C4-2B (cell line): ENCODE results near the gene IRAG1.

ENCODE experiments used
- ZFX ChIP-seq: fragments of 450-650 bp; IDR thresholded peaks from 2 replicates; pipeline ENCODE4 v1.6.1; 2017
- TF ChIP-seq, protein P1 (sequence below): fragments of 450-650 bp; conservative IDR thresholded peaks from 2 replicates; pipeline ENCODE4 v1.5.1; 2017; ENCODE audit warnings: mild to moderate bottlenecking

DNA sequence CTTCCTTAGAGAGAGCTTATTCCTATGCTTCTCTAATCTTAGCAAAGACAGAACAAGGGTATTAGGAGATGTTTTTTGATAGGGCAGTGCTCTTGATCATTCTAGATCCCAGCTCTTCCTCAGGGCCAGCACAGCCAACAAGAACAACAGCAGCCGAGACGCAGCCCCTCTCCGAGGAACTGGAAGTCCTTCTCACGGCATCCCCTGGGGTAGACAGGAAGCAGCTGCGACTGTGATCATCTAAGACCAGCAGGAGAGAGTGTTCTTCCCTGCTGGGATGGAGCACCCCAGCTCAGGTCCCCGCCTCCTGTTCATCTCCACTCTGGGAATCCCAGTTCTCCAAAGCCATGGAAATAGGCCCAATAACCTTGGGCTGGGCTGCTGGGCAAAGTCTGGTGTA is 29.6 kb downstream of the IRAG1 start:
- TF ChIP-seq, protein P1, sequence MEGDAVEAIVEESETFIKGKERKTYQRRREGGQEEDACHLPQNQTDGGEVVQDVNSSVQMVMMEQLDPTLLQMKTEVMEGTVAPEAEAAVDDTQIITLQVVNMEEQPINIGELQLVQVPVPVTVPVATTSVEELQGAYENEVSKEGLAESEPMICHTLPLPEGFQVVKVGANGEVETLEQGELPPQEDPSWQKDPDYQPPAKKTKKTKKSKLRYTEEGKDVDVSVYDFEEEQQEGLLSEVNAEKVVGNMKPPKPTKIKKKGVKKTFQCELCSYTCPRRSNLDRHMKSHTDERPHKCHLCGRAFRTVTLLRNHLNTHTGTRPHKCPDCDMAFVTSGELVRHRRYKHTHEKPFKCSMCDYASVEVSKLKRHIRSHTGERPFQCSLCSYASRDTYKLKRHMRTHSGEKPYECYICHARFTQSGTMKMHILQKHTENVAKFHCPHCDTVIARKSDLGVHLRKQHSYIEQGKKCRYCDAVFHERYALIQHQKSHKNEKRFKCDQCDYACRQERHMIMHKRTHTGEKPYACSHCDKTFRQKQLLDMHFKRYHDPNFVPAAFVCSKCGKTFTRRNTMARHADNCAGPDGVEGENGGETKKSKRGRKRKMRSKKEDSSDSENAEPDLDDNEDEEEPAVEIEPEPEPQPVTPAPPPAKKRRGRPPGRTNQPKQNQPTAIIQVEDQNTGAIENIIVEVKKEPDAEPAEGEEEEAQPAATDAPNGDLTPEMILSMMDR, result no peak
- TF ChIP-seq ZFX, result no peak
